Measurements from ENCODE around the gene CYTH2.

CYTH2 gene, protein sequence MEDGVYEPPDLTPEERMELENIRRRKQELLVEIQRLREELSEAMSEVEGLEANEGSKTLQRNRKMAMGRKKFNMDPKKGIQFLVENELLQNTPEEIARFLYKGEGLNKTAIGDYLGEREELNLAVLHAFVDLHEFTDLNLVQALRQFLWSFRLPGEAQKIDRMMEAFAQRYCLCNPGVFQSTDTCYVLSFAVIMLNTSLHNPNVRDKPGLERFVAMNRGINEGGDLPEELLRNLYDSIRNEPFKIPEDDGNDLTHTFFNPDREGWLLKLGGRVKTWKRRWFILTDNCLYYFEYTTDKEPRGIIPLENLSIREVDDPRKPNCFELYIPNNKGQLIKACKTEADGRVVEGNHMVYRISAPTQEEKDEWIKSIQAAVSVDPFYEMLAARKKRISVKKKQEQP

GRCh38 chr19:48469289-48469881, at the start of gene CYTH2:
Gene CYTH2 (plus strand): TSS chr19:48469369. CDS start chr19:48469508, 139 bp downstream.
- DNase-seq = no peak

GRCh38 chr19:48421548-48421947, 47.6 kb upstream of the CYTH2 start:
- DNase-seq = no peak

GRCh38 chr19:48424694-48425219, 44.4 kb upstream of the CYTH2 start:
- no peak for DNase-seq

DNA sequence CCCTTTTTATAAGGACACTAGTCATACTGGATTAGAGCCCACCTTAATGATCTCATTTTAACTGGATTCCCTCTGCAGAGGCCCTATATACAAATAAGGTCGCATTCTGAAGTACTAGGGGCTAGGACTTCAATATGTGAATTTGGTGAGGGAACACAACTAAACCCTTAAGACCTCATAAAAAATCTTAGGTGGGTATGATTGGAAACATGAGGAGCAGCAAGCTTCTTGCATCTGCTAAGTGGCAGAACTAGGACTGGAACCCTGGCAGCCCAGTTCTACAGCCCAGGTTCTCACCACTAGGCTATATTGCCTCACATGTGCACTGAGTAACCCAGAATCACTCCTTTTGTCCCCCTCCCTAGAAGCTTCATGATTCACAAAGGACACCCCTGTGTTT, 40.5 kb upstream of the CYTH2 start:
- no peak for DNase-seq

GRCh38 chr19:48433337-48433736, 35.8 kb upstream of the CYTH2 start:
- no peak for DNase-seq

DNA sequence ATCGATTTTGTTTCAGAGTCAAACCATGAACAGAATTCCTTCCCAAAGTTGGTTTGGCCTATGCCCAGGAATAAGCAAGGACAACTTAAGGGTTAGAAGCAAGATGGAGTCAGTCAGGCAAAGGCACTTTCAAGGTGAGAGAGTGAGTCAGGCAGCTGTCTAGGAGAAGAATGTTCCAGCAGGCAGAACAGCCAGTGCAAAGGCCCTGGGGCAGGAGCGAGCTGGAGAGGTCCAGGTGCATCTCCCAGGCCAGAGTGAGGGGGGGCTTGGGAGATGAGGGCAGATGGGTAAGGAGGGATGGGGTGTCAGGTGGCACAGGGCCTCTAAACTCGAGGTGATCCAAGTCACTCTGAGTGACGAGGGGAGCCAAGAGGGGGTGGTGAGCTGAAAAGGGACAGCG, 32.6 kb upstream of the CYTH2 start:
- no peak for DNase-seq

- no peak for DNase-seq
These were observed 27.7 kb upstream of the CYTH2 start for GRCh38 chr19:48441360-48442050.

- DNase-seq = no peak
These were observed 26.8 kb upstream of the CYTH2 start for GRCh38 chr19:48442116-48443035.

DNA sequence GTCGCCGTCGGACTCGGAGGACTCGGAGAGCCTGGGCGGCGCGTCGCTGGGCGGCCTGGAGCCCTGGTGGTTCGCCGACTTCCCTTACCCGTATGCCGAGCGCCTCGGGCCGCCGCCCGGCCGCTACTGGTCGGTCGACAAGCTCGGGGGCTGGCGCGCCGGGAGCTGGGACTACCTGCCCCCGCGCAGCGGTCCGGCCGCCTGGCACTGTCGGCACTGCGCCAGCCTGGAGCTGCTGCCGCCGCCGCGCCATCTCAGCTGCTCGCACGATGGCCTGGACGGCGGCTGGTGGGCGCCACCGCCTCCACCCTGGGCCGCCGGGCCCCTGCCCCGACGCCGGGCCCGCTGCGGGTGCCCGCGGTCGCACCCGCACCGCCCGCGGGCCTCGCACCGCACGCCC, 25.9 kb upstream of the CYTH2 start:
- DNase-seq = no peak

- DNase-seq = no peak
These were observed 25.4 kb upstream of the CYTH2 start for GRCh38 chr19:48443731-48444128.

GRCh38 chr19:48444129-48444935, 24.8 kb upstream of the CYTH2 start:
- no peak for DNase-seq

DNA sequence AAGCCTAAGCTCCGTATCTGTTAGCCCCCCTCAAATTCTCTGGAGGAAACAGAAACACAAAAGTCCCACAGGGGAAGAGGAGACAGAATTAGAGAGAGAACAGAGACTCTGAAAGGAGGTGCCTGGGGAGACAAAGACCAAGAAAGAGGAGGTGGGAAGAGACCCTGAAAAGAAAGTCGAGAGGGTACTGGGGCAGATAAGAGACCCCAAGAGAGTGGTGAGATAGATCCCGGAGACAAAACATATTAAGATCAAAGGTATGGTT, 24.3 kb upstream of the CYTH2 start:
- no peak for DNase-seq

DNA sequence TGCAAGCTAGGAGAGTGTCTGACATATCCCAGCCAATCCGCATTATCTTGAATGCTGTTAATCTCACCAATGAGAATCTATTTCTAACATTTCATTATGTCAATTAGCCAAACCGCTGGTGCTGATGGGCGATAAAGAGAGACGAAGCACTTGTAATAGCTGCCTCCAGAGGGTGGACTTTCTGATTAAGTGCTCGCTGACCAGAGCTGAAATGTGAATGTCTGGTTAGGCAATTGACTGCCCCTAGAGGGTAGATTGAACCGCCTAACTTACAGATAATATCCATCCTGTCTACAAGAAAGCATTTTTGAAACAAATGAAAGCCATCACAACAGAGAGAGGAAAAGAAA, 23.9 kb upstream of the CYTH2 start:
- peak; percentile 70 for DNase-seq

- peak; percentile 95 for DNase-seq
These were observed 23.3 kb upstream of the CYTH2 start, which contains the start of gene GRWD1 for GRCh38 chr19:48445606-48446481. Gene GRWD1 (plus strand): TSS chr19:48445983. CDS start chr19:48446006, 23 bp downstream.

- DNase-seq = no peak
These were observed 22.6 kb upstream of the CYTH2 start for GRCh38 chr19:48446579-48446978.

GRCh38 chr19:48448563-48448962, 20.6 kb upstream of the CYTH2 start:
- DNase-seq = no peak

- no peak for DNase-seq
These were observed 18.7 kb upstream of the CYTH2 start for GRCh38 chr19:48450441-48450840.

- no peak for DNase-seq
These were observed 18.3 kb upstream of the CYTH2 start for GRCh38 chr19:48450863-48451262.

DNA sequence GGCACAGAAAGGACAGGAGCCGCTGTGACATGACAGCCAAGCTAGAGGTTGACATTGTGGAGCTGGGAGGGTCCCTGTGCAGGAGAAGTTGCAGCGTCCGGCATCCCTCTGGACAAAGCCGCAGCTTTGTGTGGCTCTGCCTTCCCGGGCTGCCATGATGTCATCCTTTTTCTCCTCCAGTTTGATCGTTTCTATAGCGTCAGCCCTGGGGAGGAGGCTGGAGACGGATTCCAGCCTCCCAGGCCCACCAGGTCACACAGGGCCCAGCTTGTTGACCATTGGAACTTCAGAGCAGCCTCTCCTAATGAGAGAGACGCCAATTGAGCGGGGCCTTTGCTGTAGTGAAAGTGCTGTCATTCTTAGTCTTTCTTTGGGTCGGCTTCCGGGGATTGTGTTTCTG, 17.5 kb upstream of the CYTH2 start:
- no peak for DNase-seq

GRCh38 chr19:48452289-48453190, 16.6 kb upstream of the CYTH2 start:
- no peak for DNase-seq

Measured in amniotic stem cell (primary cell).